Nephron (organoid): ENCODE measurements around the gene SCAMP5.

Experiments
- H3K27ac Mint-ChIP-seq, 3 experiments: 2 replicates each; pipeline ENCODE4 v1.8.0; 2020; ENCODE audit warnings: mixed read lengths in 3 of 3, mild to moderate bottlenecking in 2 of 3, moderate library complexity in 1 of 3
- H3K27me3 Mint-ChIP-seq: 2 replicates; pipeline ENCODE4 v1.8.0; 2021; ENCODE audit warnings: low read depth, mild to moderate bottlenecking, moderate library complexity, mixed read lengths
- H3K36me3 Mint-ChIP-seq: 2 replicates; pipeline ENCODE4 v1.8.0; 2020; ENCODE audit warnings: low read depth, mixed read lengths
- H3K4me1 Mint-ChIP-seq: 2 replicates; pipeline ENCODE4 v1.8.0; 2020; ENCODE audit warnings: mixed read lengths
- H3K4me3 Mint-ChIP-seq, 3 experiments: 2 replicates each; pipeline ENCODE4 v1.8.0; 2020; ENCODE audit warnings: mild to moderate bottlenecking in 3 of 3, mixed read lengths in 3 of 3, moderate library complexity in 2 of 3
- H3K9me3 Mint-ChIP-seq: 2 replicates; pipeline ENCODE4 v1.8.0; 2020; ENCODE audit warnings: mixed read lengths
- CTCF ChIP-seq, 3 experiments: fragments of 200-600 bp; sonication (generic); IDR thresholded peaks; one replicate each; pipeline ENCODE4 v1.5.0; 2021; ENCODE audit warnings: antibody characterized with exemption in 3 of 3; ENCODE audit not compliant: unreplicated experiment in 3 of 3

The SCAMP5 gene

GRCh38 chr15:74963213-74963612, 32.1 kb upstream of the SCAMP5 start:
- Mint-ChIP-seq H3K9me3 (no peaks in the 10 kb centered on the region), H3K27ac (no peak overlapping the region), H3K36me3 (no peaks in the 10 kb centered on the region), H3K4me1 (peaks cover 20% of the 10 kb centered on the region), H3K27me3 (peaks cover 65% of the 10 kb centered on the region), H3K4me3 (no peak overlapping the region)
- TF ChIP-seq CTCF (IDR thresholded peaks at IDR 0.05; ENCODE audit: unreplicated experiment in 3 of 3), result no peak

GRCh38 chr15:74964794-74965193, 30.6 kb upstream of the SCAMP5 start:
- H3K9me3 Mint-ChIP-seq, result no peaks in the 10 kb centered on the region
- H3K27ac Mint-ChIP-seq, result peak overlapping the region; percentile 51 to 71 (median 54)
- no peak for TF ChIP-seq CTCF (IDR thresholded peaks at IDR 0.05; ENCODE audit: unreplicated experiment in 3 of 3)
- peaks cover 51% of the 10 kb centered on the region for H3K27me3 Mint-ChIP-seq
- H3K4me3 Mint-ChIP-seq, result no peak overlapping the region
- no peaks in the 10 kb centered on the region for H3K36me3 Mint-ChIP-seq
- peaks cover 7% of the 10 kb centered on the region for H3K4me1 Mint-ChIP-seq

GRCh38 chr15:74967670-74968069, 27.7 kb upstream of the SCAMP5 start:
- Mint-ChIP-seq H3K9me3 (peaks cover under 1% of the 10 kb centered on the region), H3K27me3 (peaks cover 22% of the 10 kb centered on the region), H3K4me1 (no peaks in the 10 kb centered on the region), H3K27ac (no peak overlapping the region), H3K36me3 (no peaks in the 10 kb centered on the region), H3K4me3 (no peak overlapping the region)
- no peak for TF ChIP-seq CTCF (IDR thresholded peaks at IDR 0.05; ENCODE audit: unreplicated experiment in 3 of 3)

GRCh38 chr15:74976159-74976558, 19.2 kb upstream of the SCAMP5 start:
- no peaks in the 10 kb centered on the region for H3K4me1 Mint-ChIP-seq
- no peak overlapping the region for H3K27ac Mint-ChIP-seq
- H3K4me3 Mint-ChIP-seq, result no peak overlapping the region
- H3K27me3 Mint-ChIP-seq, result peaks cover 12% of the 10 kb centered on the region
- no peaks in the 10 kb centered on the region for H3K36me3 Mint-ChIP-seq
- TF ChIP-seq CTCF (IDR thresholded peaks at IDR 0.05; ENCODE audit: unreplicated experiment in 3 of 3), result no peak
- H3K9me3 Mint-ChIP-seq, result peaks cover 4% of the 10 kb centered on the region

GRCh38 chr15:74977599-74977998, 17.8 kb upstream of the SCAMP5 start:
- H3K36me3 Mint-ChIP-seq, result no peaks in the 10 kb centered on the region
- H3K9me3 Mint-ChIP-seq, result peaks cover 4% of the 10 kb centered on the region
- no peak overlapping the region for H3K27ac Mint-ChIP-seq
- no peaks in the 10 kb centered on the region for H3K4me1 Mint-ChIP-seq
- no peak for TF ChIP-seq CTCF (IDR thresholded peaks at IDR 0.05; ENCODE audit: unreplicated experiment in 3 of 3)
- H3K27me3 Mint-ChIP-seq, result peaks cover 19% of the 10 kb centered on the region
- H3K4me3 Mint-ChIP-seq, result no peak overlapping the region

- Mint-ChIP-seq H3K4me1 (no peaks in the 10 kb centered on the region), H3K27me3 (peaks cover 20% of the 10 kb centered on the region), H3K4me3 (no peak overlapping the region), H3K36me3 (no peaks in the 10 kb centered on the region), H3K27ac (no peak overlapping the region), H3K9me3 (no peaks in the 10 kb centered on the region)
- TF ChIP-seq CTCF (IDR thresholded peaks at IDR 0.05; ENCODE audit: unreplicated experiment in 3 of 3), result no peak
Measured at GRCh38 chr15:74978077-74978476, 17.3 kb upstream of the SCAMP5 start.
